HCT116 (cell line): ENCODE measurements around the gene RIMBP3C. TPM values are rescaled to one million over a fixed set of nuclear protein-coding genes. Genes with fewer than 3 reads are reported as not detected.

ENCODE experiments used
- ATAC-seq: fragments of 200-7000 bp; cut with Tn5 transposase; 2 replicates; pipeline ENCODE4 v1.9.1; 2020; ENCODE audit warnings: mild to moderate bottlenecking, moderate library complexity
- BruUV-seq: library from RNA; stranded (reverse); fragments of 400-500 nt; replicated peaks from 2 replicates; lab custom pipeline; 2021; lab: Mats Ljungman, UMichigan
- CTCF ChIA-PET: fragments of 300-600 bp; sonication (Branson Sonifier 250); formaldehyde crosslinking; loops from one replicate; lab custom pipeline; 2021; ENCODE audit warnings: antibody characterized with exemption; lab: Charles Lee
- POLR2A ChIA-PET: fragments of 300-600, 350-600 bp; sonication (Branson Sonifier 250); formaldehyde crosslinking; loops from one replicate; lab custom pipeline; 2021; ENCODE audit warnings: antibody characterized with exemption; lab: Charles Lee
- RAD21 ChIA-PET, 2 experiments: fragments of 300-600 bp; sonication (Branson Sonifier 250); formaldehyde crosslinking; loops; one replicate each; lab custom pipeline; 2023; ENCODE audit warnings: low total read pairs in 2 of 2; ENCODE audit not compliant: uncharacterized antibody in 2 of 2, unreplicated experiment in 2 of 2, low non-redundant PET in 1 of 2; lab: Charles Lee
- DNase-seq: peaks from one replicate; pipeline ENCODE4 v3.0.0-alpha.2; 2010; ENCODE audit warnings: low read depth, low spot score
- H2AFZ ChIP-seq: fragments of 200-600 bp; shearing (Covaris generic), sonication (generic); 2 replicates; pipeline ENCODE4 v1.6.1; 2017; ENCODE audit warnings: low read depth, mixed run types, mixed read lengths, antibody characterized with exemption, low read length; ENCODE audit not compliant: poor library complexity, severe bottlenecking
- H3K27ac ChIP-seq: 2 replicates; pipeline ENCODE4 v1.5.1; 2012; ENCODE audit warnings: low read depth, low read length
- H3K27me3 ChIP-seq: fragments of 200-600 bp; sonication (generic); 2 replicates; pipeline ENCODE4 v1.6.1; 2016; ENCODE audit warnings: mixed run types, low read length, mixed read lengths; ENCODE audit not compliant: insufficient read depth
- H3K36me3 ChIP-seq, 2 experiments: fragments of 200-500 bp in 1 of 2; fragments of 200-600 bp in 1 of 2; sonication (Bioruptor generic) in 1 of 2; sonication (generic) in 1 of 2; 2 replicates each; pipeline versions ENCODE4 v1.5.1 to v1.6.1; 2014 to 2016; ENCODE audit warnings: low read length in 2 of 2, inconsistent platforms in 1 of 2, mixed read lengths in 1 of 2, mixed run types in 1 of 2; ENCODE audit not compliant: insufficient read depth in 2 of 2, control insufficient read depth in 1 of 2
- H3K4me1 ChIP-seq, 2 experiments: fragments of 200-600 bp in 1 of 2; sonication (generic) in 1 of 2; 2 replicates each; pipeline versions ENCODE4 v1.5.1 to v1.6.1; 2012 to 2017; ENCODE audit warnings: low read length in 2 of 2, inconsistent platforms in 1 of 2, mild to moderate bottlenecking in 1 of 2, mixed read lengths in 1 of 2, mixed run types in 1 of 2, moderate library complexity in 1 of 2; ENCODE audit not compliant: insufficient read depth in 2 of 2, control insufficient read depth in 1 of 2
- H3K4me2 ChIP-seq: fragments of 200-600 bp; sonication (generic); 2 replicates; pipeline ENCODE4 v1.6.1; 2017; ENCODE audit warnings: mixed run types, low read length, mixed read lengths
- H3K4me3 ChIP-seq, 2 experiments: fragments of 200-600 bp in 1 of 2; sonication (generic) in 1 of 2; replicated peaks in 1 of 2; 2 replicates each; pipeline ENCODE4 v1.5.1; 2011 to 2016; ENCODE audit warnings: low read length in 2 of 2, control low read depth in 1 of 2, low read depth in 1 of 2, mild to moderate bottlenecking in 1 of 2, mixed read lengths in 1 of 2, mixed run types in 1 of 2
- H3K79me2 ChIP-seq: fragments of 200-600 bp; sonication (generic); 2 replicates; pipeline ENCODE4 v1.6.1; 2017; ENCODE audit warnings: mild to moderate bottlenecking, mixed run types, low read length, moderate library complexity, mixed read lengths; ENCODE audit not compliant: insufficient read depth
- H3K9ac ChIP-seq: fragments of 200-600 bp; sonication (generic); 2 replicates; pipeline ENCODE4 v1.6.1; 2016; ENCODE audit warnings: low read length, mixed read lengths
- H3K9me2 ChIP-seq: fragments of 200-600 bp; sonication (generic), shearing (Covaris generic); 2 replicates; pipeline ENCODE4 v1.6.1; 2017; ENCODE audit warnings: mixed run types, mild to moderate bottlenecking, moderate library complexity; ENCODE audit not compliant: insufficient read depth
- H3K9me3 ChIP-seq, 2 experiments: fragments of 200-500 bp in 1 of 2; fragments of 200-600 bp in 1 of 2; sonication (Bioruptor generic) in 1 of 2; sonication (generic) in 1 of 2; 2 replicates each; pipeline ENCODE4 v1.6.1; 2014 to 2017; ENCODE audit warnings: low read length in 2 of 2, mixed read lengths in 2 of 2, inconsistent platforms in 1 of 2, low read depth in 1 of 2, mild to moderate bottlenecking in 1 of 2, mixed run types in 1 of 2, moderate library complexity in 1 of 2; ENCODE audit not compliant: control insufficient read depth in 1 of 2, insufficient read depth in 1 of 2
- H4K20me1 ChIP-seq: fragments of 200-600 bp; sonication (generic), shearing (Covaris generic); 2 replicates; pipeline ENCODE4 v1.6.1; 2017; ENCODE audit warnings: mixed run types, mild to moderate bottlenecking, moderate library complexity; ENCODE audit not compliant: insufficient read depth
- CBX3 ChIP-seq: IDR thresholded peaks from 2 replicates; pipeline ENCODE4 v1.6.1; 2012; ENCODE audit warnings: low read depth
- CEBPB ChIP-seq: IDR thresholded peaks from 2 replicates; pipeline ENCODE4 v1.6.1; 2012; ENCODE audit warnings: low read depth
- CTCF ChIP-seq, 3 experiments: fragments of 200-600 bp in 1 of 3; sonication (generic) in 1 of 3; IDR thresholded peaks in 2 of 3; conservative IDR thresholded peaks in 1 of 3; 2 replicates each; pipeline ENCODE4 v1.5.1; 2012 to 2017; ENCODE audit warnings: low read depth in 2 of 3, low read length in 2 of 3, antibody characterized with exemption in 1 of 3, borderline replicate concordance in 1 of 3, control low read depth in 1 of 3, mild to moderate bottlenecking in 1 of 3, mixed read lengths in 1 of 3, mixed run types in 1 of 3, moderate library complexity in 1 of 3; ENCODE audit not compliant: insufficient read depth in 1 of 3
- EGR1 ChIP-seq: IDR thresholded peaks from 2 replicates; pipeline ENCODE4 v1.6.1; 2012; ENCODE audit warnings: low read depth
- ELF1 ChIP-seq: IDR thresholded peaks from 2 replicates; pipeline ENCODE4 v1.6.1; 2012; ENCODE audit warnings: low read depth, borderline replicate concordance
- EZH2phosphoT487 ChIP-seq: fragments of 200-600 bp; IDR thresholded peaks from 2 replicates; pipeline ENCODE4 v1.6.1; 2018; ENCODE audit warnings: antibody characterized with exemption, borderline replicate concordance
- FOSL1 ChIP-seq: IDR thresholded peaks from 2 replicates; pipeline ENCODE4 v1.6.1; 2012; ENCODE audit warnings: low read depth
- JUND ChIP-seq: IDR thresholded peaks from 2 replicates; pipeline ENCODE4 v1.6.1; 2012
- POLR2AphosphoS5 ChIP-seq: IDR thresholded peaks from 2 replicates; pipeline ENCODE4 v1.6.1; 2011; ENCODE audit warnings: mild to moderate bottlenecking, low read depth, low read length, moderate library complexity
- RAD21 ChIP-seq: IDR thresholded peaks from 2 replicates; pipeline ENCODE4 v1.6.1; 2012; ENCODE audit warnings: low read depth, mild to moderate bottlenecking
- REST ChIP-seq: IDR thresholded peaks from 2 replicates; pipeline ENCODE4 v1.6.1; 2012; ENCODE audit warnings: low read depth
- SIN3A ChIP-seq: IDR thresholded peaks from 2 replicates; pipeline ENCODE4 v1.6.1; 2012; ENCODE audit warnings: low read depth
- YY1 ChIP-seq: IDR thresholded peaks from 2 replicates; pipeline ENCODE4 v1.6.1; 2011; ENCODE audit warnings: low read length, low read depth, moderate library complexity, mild to moderate bottlenecking; ENCODE audit not compliant: insufficient replicate concordance; ENCODE audit errors: extremely low read depth
- intact Hi-C: fragments of 100-400 bp; cut with micrococcal nuclease; formaldehyde crosslinking; loops from 2 replicates; pipeline ENCODE4 v1.10.0; 2022
- total RNA-seq: library from RNA; stranded (reverse); gene quantifications from one replicate; pipeline ENCODE4 v1.2.1, GENCODE V29; 2021; ENCODE audit not compliant: unreplicated experiment

RIMBP3C gene
- total RNA-seq, 1 experiment from 2014 or later: 0.15 TPM

- no peak overlapping the region for H3K27ac ChIP-seq
- no peaks in the 10 kb centered on the region for H3K27me3 ChIP-seq
- ATAC-seq: no peak
- no peak overlapping the region for H3K4me2 ChIP-seq
- RAD21 ChIA-PET: no interaction called here
- intact Hi-C loops: no loop called here
- no peaks in the 10 kb centered on the region for H3K9me3 ChIP-seq
- CTCF ChIA-PET: no interaction called here
- POLR2A ChIA-PET: no interaction called here
- H3K9ac ChIP-seq: no peak overlapping the region
- no peaks in the 10 kb centered on the region for H3K4me1 ChIP-seq
- no TSS peak for BruUV-seq
- no peaks in the 10 kb centered on the region for H3K9me2 ChIP-seq
- H3K36me3 ChIP-seq: peaks cover 8 to 29% of the 10 kb centered on the region in 2 experiments
- peaks cover 20% of the 10 kb centered on the region; the same call in 1 of the 2 replicates for H4K20me1 ChIP-seq
- TF ChIP-seq JUND (no peak), CTCF (IDR thresholded peaks at IDR 0.05 in 2 of 3, conservative IDR thresholded peaks at IDR 0.05 in 1 of 3; ENCODE audit: borderline replicate concordance in 1 of 3, insufficient read depth in 1 of 3, low read depth in 2 of 3, low read length in 2 of 3) (no peak), REST (no peak), EGR1 (no peak), ELF1 (no peak), CEBPB (no peak), CBX3 (no peak), YY1 (no peak), EZH2phosphoT487 (no peak), FOSL1 (no peak), RAD21 (no peak), SIN3A (no peak), POLR2AphosphoS5 (no peak)
- no peak overlapping the region for H3K4me3 ChIP-seq
- H2AFZ ChIP-seq: no peak overlapping the region
- DNase-seq: no peak
- H3K79me2 ChIP-seq: peaks cover 100% of the 10 kb centered on the region
Measured at GRCh38 chr22:21590809-21591641, 39.8 kb upstream of the RIMBP3C start.
